DOHH2 (cell line): ENCODE results near the gene DISC1.

ENCODE experiments used
- H3F3A ChIP-seq: fragments of 200-600 bp; sonication (generic), shearing (Covaris generic); 2 replicates; pipeline ENCODE4 v1.6.0; 2016; ENCODE audit warnings: antibody characterized with exemption, mild to moderate bottlenecking; ENCODE audit not compliant: control insufficient read depth, insufficient read depth
- H3K27ac ChIP-seq: fragments of 200-600 bp; sonication (generic); 2 replicates; pipeline ENCODE4 v1.5.1; 2014; ENCODE audit warnings: low read depth, mild to moderate bottlenecking, low read length, moderate library complexity
- H3K27me3 ChIP-seq: fragments of 200-600 bp; sonication (generic); 2 replicates; pipeline ENCODE4 v1.6.1; 2014; ENCODE audit warnings: mild to moderate bottlenecking, low read length, mixed read lengths; ENCODE audit not compliant: control insufficient read depth
- H3K36me3 ChIP-seq: fragments of 200-600 bp; sonication (generic); 2 replicates; pipeline ENCODE4 v1.6.1; 2014; ENCODE audit warnings: mild to moderate bottlenecking, low read length, moderate library complexity, mixed read lengths; ENCODE audit not compliant: control insufficient read depth
- H3K4me1 ChIP-seq: fragments of 200-600 bp; sonication (generic); 2 replicates; pipeline ENCODE4 v1.6.1; 2014; ENCODE audit warnings: mild to moderate bottlenecking, low read length, mixed read lengths; ENCODE audit not compliant: control insufficient read depth
- H3K4me2 ChIP-seq: fragments of 200-600 bp; sonication (generic); 2 replicates; pipeline ENCODE4 v1.6.0; 2014; ENCODE audit warnings: mild to moderate bottlenecking, low read length, moderate library complexity
- H3K4me3 ChIP-seq: fragments of 200-600 bp; sonication (generic); 2 replicates; pipeline ENCODE4 v1.5.1; 2014; ENCODE audit warnings: mild to moderate bottlenecking, low read length, mixed read lengths
- H3K79me2 ChIP-seq: fragments of 200-600 bp; sonication (generic); 2 replicates; pipeline ENCODE4 v1.6.1; 2014; ENCODE audit warnings: mild to moderate bottlenecking, low read length, mixed read lengths; ENCODE audit not compliant: control insufficient read depth
- H3K9me2 ChIP-seq: fragments of 200-600 bp; sonication (generic); replicated peaks from 2 replicates; pipeline ENCODE4 v1.6.1; 2014; ENCODE audit warnings: mild to moderate bottlenecking, low read length, mixed read lengths; ENCODE audit not compliant: control insufficient read depth
- H3K9me3 ChIP-seq: fragments of 200-600 bp; sonication (generic); 2 replicates; pipeline ENCODE4 v1.6.1; 2014; ENCODE audit warnings: antibody characterized with exemption, low read length, mixed read lengths; ENCODE audit not compliant: control insufficient read depth, insufficient read depth
- H4K20me1 ChIP-seq: fragments of 200-600 bp; sonication (generic); 2 replicates; pipeline ENCODE4 v1.6.0; 2014; ENCODE audit warnings: low read depth, mild to moderate bottlenecking, antibody characterized with exemption, low read length, moderate library complexity; ENCODE audit not compliant: control insufficient read depth, insufficient read depth
- CTCF ChIP-seq: fragments of 200-600 bp; sonication (generic); IDR thresholded peaks from one replicate; pipeline ENCODE4 v1.5.1; 2014; ENCODE audit warnings: antibody characterized with exemption, mild to moderate bottlenecking, low read depth, low read length; ENCODE audit not compliant: poor library complexity, severe bottlenecking
- EZH2phosphoT487 ChIP-seq: fragments of 200-600 bp; sonication (generic); IDR thresholded peaks from 2 replicates; pipeline ENCODE4 v1.6.1; 2017; ENCODE audit warnings: borderline replicate concordance, mild to moderate bottlenecking, antibody characterized with exemption, low read length, moderate library complexity, mixed read lengths

DISC1 gene

GRCh38 chr1:231872461-231872910 lies 245.9 kb downstream of the DISC1 start:
- Histone ChIP-seq H3K9me2 (no peaks in the 10 kb centered on the region), H3K4me3 (no peak overlapping the region), H3K79me2 (no peaks in the 10 kb centered on the region), H3F3A (no peaks in the 10 kb centered on the region), H4K20me1 (no peaks in the 10 kb centered on the region), H3K4me1 (no peaks in the 10 kb centered on the region), H3K4me2 (no peak overlapping the region), H3K27me3 (no peaks in the 10 kb centered on the region), H3K36me3 (no peaks in the 10 kb centered on the region), H3K27ac (no peak overlapping the region), H3K9me3 (no peaks in the 10 kb centered on the region)
- no peak for TF ChIP-seq CTCF
- TF ChIP-seq EZH2phosphoT487: no peak

GRCh38 chr1:231878737-231879136 lies 252.1 kb downstream of the DISC1 start:
- no peak overlapping the region for H3K27ac ChIP-seq
- H3K9me3 ChIP-seq: no peaks in the 10 kb centered on the region
- H3K4me3 ChIP-seq: no peak overlapping the region
- no peaks in the 10 kb centered on the region for H3K9me2 ChIP-seq
- H3K27me3 ChIP-seq: no peaks in the 10 kb centered on the region
- H3K79me2 ChIP-seq: no peaks in the 10 kb centered on the region
- TF ChIP-seq EZH2phosphoT487 (no peak), CTCF (no peak)
- no peaks in the 10 kb centered on the region for H3F3A ChIP-seq
- no peaks in the 10 kb centered on the region for H4K20me1 ChIP-seq
- no peaks in the 10 kb centered on the region for H3K36me3 ChIP-seq
- H3K4me1 ChIP-seq: no peaks in the 10 kb centered on the region
- H3K4me2 ChIP-seq: no peak overlapping the region

GRCh38 chr1:231879296-231879695 lies 252.7 kb downstream of the DISC1 start:
- no peak overlapping the region for H3K27ac ChIP-seq
- no peaks in the 10 kb centered on the region for H3K27me3 ChIP-seq
- no peaks in the 10 kb centered on the region for H3K4me1 ChIP-seq
- no peaks in the 10 kb centered on the region for H4K20me1 ChIP-seq
- no peaks in the 10 kb centered on the region for H3F3A ChIP-seq
- H3K4me3 ChIP-seq: no peak overlapping the region
- H3K36me3 ChIP-seq: no peaks in the 10 kb centered on the region
- H3K4me2 ChIP-seq: no peak overlapping the region
- no peaks in the 10 kb centered on the region for H3K9me3 ChIP-seq
- no peak for TF ChIP-seq CTCF
- TF ChIP-seq EZH2phosphoT487: no peak
- H3K9me2 ChIP-seq: no peaks in the 10 kb centered on the region
- no peaks in the 10 kb centered on the region for H3K79me2 ChIP-seq

GRCh38 chr1:231882333-231882732 lies 255.7 kb downstream of the DISC1 start:
- Histone ChIP-seq H3K9me2 (no peaks in the 10 kb centered on the region), H3K36me3 (no peaks in the 10 kb centered on the region), H4K20me1 (no peaks in the 10 kb centered on the region), H3K27ac (no peak overlapping the region), H3K27me3 (no peaks in the 10 kb centered on the region), H3K4me2 (no peak overlapping the region), H3K9me3 (no peaks in the 10 kb centered on the region), H3K79me2 (no peaks in the 10 kb centered on the region), H3K4me1 (no peaks in the 10 kb centered on the region), H3F3A (no peaks in the 10 kb centered on the region), H3K4me3 (no peak overlapping the region)
- no peak for TF ChIP-seq EZH2phosphoT487
- no peak for TF ChIP-seq CTCF
